GM15510 (cell line): ENCODE results near the gene CPEB2.

Source experiments
- POLR2A ChIP-seq: IDR thresholded peaks from 3 replicates; pipeline ENCODE4 v1.6.1; 2011; ENCODE audit warnings: borderline replicate concordance; ENCODE audit not compliant: insufficient read length; ENCODE audit errors: extremely low read depth

Gene CPEB2

DNA sequence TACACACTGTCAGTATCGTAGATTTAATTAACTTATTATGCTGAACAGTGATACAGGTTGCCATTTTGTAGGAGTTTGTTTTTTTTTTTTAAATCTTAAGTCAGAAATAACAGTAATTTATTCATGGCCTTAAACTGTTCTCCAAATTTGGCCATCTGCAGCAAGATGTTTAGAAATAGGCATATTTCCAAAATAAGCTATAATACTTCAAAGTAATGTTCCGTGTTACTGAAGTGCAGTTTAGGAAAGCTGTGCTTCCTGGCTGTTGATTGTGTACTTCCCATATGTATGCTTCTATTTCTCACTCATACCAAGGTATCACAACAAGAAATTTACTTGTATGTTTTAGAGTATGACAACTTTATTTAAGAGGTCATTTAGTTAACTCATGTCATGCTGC is 28.9 kb downstream of the CPEB2 start:
- TF ChIP-seq POLR2A, result no peak

DNA sequence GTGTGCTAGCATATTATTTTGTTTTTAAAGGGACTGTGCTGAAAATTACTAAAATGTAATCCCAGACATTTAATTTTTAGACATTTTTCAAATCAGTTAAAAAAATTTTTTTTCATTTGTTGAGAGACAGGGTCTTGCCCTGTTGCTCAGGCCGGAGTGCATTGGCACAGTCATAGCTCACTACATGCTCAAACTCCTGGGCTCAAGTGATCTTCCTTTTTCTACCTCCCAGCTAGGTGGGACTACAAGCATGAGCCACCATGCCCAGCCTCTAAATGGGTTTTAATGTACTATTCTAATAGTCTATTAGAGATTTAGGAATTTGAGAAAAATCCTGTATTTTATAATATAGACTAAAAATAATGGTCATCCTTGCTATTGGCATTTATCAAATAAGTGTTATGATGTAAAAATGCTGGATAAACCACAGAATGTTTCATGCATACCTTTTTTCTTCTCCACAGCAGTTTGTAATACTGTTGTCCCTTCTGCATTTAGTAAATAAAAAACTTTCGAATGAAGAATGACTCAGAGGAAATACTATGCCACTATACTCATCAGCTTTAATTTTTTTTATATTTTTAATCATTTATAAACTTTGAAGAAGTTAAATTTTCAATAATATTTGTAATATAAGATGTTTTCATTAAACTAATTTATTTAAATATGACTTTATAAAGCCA is 29.9 kb downstream of the CPEB2 start:
- TF ChIP-seq POLR2A, result no peak

DNA sequence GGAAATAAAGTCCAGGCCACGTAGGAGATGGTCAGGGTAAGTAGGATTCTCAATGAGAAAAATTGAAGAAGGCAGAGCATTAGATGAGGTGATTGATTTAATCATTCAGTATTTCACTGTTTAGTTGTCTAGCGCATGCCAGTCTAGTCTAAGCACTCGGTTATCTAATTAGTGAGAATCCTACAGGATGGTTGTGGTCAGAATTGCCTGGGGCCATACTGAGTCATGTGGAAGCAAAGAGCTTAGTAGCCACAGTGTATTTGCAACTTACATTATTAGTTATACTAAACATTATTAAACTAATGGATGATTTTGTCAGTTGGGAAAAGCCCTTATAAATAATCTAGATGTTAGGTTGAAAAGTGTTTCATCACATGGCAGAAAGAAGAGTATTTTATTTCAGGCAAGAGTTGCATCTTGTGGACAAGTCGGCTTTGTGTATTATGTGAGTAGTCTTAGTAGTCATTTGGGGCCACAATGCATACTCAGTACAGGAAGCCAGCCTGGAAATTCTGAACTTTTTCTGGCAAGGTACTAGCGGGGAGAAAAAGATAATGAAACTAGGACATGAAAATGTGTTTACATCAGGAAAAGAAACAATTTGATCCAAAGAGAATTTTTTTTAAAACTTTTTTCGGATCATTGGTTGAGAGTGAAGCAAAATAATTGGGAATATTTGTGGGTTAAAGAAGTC is 31.9 kb downstream of the CPEB2 start:
- TF ChIP-seq POLR2A, result no peak

DNA sequence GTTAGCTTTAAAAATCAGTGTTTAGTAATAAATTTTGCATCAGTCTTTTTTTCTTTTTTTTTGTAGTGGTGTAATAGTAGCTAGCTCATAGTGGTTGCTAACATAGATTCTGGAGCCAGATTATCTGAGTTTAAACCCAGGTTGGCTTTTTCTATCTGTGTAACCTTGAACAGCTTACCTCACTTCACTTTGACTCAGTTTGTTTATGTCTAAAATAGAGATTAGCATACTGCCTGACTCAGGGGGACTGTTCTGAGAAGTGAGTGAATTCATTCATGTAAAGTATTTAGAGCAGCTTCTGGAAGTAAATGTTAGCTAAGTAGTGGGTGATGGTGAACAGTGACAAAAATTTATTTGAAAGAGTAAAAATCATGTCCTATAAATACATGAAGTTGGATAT is 32.9 kb downstream of the CPEB2 start:
- no peak for TF ChIP-seq POLR2A

DNA sequence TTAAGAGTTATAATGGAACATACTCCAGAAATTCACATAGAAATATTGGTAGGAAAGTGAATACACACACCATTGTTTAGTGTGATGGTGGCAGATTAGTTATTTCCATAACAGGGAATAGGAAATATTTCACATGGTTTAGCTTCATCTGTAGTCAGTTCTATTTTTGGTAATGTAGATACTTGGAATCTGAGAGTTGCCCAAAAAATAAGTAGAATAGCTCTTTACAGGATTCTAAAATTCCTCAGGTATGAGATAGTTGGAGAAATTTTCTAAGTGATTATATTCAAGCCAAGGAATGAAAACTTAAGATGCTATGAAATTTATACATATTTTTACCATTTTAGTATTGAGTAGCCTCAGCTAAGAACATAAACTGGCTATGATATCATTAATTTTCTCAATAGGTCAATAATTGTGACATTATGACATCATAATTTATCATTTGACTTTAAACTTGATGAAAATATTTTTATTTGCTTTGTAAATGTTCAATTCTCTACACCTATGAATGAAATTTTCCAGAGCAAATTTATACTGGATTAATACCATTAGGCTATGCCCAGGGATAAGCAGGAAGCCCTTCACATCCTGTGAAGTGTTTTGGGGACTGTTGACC is 35.8 kb downstream of the CPEB2 start:
- TF ChIP-seq POLR2A, result no peak

DNA sequence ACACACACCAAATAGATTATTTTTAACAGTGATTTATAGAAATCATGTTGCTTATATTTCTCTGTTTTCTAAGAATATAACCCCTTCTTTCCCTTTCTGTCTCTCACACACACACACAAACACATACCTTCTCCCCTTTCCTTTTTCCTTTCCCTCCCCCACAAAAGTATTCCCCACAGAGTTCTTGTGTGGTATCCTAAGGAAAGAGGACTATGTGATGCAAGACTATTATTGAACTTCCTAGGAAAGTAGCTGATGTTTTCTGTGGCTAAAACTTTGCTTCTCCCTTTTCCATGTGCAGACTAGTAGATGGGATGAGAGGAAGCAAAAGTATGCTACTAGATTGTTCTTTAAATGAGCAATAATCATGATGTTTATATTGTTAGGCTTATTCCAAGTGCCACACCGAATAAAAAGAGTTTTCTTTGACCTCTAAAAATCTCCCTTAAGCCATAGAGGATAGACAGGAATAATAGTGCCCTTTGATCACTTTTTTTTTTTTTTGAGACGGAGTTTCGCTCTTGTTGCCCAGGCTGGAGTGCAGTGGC is 38.7 kb downstream of the CPEB2 start:
- TF ChIP-seq POLR2A, result no peak

DNA sequence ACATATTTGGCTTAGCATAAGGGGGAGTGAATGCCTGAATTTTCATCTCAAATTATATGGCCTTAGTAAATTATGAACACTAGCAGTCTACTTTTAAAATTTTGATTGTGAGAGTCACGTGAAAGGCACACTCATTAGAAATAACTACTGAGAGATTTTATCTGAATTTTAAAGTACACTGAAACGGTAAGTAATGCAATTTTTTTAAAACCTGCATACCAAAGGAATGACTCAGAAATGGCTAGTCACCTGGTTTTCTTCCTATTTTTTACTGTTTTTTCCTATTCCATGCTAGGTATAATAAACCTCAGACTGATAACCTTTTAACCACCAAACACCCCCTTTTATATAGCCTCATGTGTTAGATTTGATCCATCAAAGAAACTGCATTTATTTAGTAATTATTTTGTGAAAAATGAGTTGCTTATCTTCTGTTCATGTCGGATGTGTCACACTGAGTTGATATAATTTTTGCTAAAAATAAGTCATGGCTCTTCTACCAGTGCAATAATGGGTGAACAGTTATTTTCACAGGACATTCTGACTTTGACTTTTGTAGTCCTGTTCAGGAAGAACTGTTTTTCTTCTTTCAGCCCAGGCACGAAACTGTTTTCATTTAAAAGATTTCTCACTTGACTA is 40.4 kb downstream of the CPEB2 start:
- TF ChIP-seq POLR2A, result no peak

DNA sequence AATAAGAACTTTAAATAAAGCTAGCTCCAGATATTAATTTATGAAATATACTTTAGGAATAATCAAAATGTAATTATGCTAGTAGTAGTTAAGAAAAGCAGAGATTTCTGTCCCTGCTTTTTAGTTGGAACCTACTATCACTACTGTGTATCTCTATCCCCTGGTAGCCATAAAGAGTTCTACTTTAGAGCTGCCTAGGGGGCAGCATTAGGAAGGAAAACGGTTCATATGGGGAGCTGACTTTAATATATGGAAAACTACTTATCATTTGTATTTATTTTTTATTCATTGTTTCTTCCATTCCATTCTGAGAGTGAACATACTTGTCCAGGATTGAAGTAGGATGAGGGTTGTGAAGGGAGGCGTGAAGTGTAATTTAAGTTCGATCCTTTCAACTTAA is 40.9 kb downstream of the CPEB2 start:
- TF ChIP-seq POLR2A, result no peak

DNA sequence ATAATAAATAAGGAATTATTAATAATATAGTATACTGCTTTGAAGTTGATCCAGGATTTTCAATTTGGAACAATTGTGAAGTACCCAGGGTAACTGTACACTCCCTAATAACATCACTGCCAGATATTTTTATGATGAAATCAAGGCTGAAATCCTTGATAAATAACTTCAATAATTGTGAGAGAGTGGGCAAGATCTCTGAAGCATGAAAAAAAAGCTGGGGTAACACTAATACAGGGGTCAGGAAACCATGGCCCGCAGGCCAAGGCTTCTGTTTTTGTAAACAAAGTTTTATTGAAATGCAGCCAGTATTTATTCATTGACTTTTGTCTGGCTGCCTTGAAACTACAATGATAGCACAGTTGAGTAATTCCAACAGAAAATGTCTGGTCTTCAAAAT is 41.6 kb downstream of the CPEB2 start:
- TF ChIP-seq POLR2A, result no peak

DNA sequence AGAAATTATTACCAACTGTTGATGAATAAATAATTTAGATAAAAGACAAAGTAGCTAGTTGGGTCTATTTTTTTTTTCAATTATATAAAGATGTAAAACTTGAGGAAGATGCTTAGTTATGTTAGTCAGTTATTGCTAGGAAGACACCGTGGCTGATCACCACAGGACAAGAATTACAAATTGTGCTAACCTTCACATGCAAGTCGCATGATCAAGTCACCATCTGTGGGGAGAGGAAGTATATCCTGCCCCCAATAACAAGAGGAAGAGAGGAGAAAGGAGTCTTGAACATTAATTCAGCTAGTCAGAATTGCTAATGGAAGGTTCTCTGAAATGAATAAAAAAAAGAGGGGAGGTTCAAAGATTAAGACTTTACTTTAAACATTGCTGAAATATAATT is 52.3 kb downstream of the CPEB2 start:
- no peak for TF ChIP-seq POLR2A

DNA sequence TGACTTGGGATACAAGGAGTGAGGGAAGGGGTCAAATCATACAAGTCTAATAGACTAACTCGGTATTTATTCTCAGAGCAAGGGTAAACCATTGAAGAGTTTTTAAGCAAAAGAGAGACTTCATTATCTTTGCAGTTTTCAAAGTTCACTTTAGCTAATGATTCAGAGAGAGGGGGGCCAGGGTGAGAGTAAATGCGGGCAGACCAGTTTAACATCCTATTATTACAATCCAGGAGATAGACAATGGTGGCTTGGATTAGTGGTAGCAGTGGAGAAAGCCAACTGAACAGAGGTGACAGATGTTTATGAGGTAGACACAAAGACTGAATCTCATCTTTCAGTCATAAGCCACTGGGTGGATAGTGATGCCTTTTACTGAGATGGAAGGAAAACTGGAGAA is 57.9 kb downstream of the CPEB2 start:
- TF ChIP-seq POLR2A, result no peak

DNA sequence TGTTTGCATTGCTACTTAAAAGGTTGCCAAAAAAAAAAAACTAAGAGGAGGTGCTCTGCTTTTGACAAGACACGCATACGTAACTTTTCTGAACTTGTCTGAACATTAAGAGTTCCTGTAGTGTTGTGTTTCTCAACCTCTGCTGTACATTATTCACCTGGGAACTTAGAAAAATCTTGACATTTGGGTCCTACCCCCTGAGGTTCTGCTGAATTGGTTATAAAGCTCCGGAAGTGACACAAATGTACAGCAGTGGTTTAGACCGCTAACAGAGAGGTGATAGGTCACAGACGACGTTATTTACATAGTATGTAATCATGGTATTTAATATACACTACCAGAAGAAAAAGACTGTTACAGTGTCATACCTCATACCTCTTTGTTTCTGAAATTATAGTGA is 61.1 kb downstream of the CPEB2 start:
- no peak for TF ChIP-seq POLR2A

DNA sequence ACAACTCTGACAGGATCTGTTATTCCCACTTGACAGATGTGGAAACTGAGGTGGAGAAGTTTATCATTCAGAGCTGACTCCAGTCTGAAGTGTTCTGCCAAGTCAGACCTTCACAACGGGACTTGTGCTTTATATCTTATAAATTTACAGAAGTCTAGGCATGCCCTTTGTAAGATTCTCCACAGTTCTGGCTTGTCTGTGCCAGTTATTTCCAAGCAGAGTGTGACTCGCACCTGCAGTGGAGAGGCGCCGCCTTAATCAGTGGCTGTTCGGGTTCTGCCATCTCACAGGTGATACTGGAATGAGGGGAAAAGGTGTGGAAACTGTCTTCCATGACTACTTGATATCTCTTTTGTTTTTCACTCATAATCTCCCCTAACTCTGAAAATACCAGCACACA is 63.2 kb downstream of the CPEB2 start:
- TF ChIP-seq POLR2A, result no peak

DNA sequence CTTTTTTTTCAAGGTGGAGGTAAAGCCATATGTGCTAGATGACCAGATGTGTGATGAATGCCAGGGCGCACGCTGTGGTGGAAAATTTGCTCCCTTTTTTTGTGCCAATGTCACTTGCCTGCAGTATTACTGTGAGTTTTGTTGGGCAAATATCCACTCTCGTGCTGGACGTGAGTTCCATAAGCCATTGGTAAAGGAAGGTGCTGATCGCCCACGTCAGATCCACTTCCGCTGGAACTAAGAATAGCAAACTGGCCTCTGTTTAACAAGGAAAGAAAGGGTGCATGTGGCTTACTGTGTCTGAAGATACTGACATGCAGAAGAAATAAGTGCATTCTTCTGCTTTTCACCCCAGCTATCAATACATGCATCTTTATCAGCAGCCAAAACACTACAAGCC is 63.9 kb downstream of the CPEB2 start:
- TF ChIP-seq POLR2A, result no peak

DNA sequence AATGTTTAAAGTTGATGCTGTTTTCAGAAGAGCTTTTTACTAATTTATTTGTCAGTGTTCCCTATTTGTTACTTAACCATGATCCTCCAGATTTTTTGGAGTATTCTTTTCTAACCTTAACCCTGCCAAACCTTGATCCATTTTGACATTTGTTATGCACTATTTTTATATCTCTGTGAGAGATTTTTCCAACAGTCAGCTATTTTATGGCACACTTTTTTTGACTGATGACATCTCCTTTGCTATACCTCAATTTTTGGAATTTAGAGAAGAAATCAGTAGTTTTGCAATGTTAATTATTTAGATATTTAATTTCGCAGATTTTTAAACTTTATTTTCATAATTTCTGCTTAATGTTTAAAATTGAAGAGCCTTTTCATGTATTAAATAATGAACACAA is 66.0 kb downstream of the CPEB2 start:
- TF ChIP-seq POLR2A, result no peak
